HG03342 (cell line): ENCODE measurements around the gene PLTP.
A peak's percentile ranks its signal among the peaks of the same experiment; 100 is the strongest.
"Not testable (repeated sequence)": the region's sequence is repeated elsewhere in the genome, so short reads cannot be mapped to it uniquely, and the experiment has no call there.

Source experiments
- ATAC-seq: cut with Tn5 transposase; IDR thresholded peaks from one replicate; pipeline ENCODE4 v1.9.1; 2021; ENCODE audit warnings: mild to moderate bottlenecking, moderate library complexity; ENCODE audit not compliant: unreplicated experiment

The PLTP gene

DNA sequence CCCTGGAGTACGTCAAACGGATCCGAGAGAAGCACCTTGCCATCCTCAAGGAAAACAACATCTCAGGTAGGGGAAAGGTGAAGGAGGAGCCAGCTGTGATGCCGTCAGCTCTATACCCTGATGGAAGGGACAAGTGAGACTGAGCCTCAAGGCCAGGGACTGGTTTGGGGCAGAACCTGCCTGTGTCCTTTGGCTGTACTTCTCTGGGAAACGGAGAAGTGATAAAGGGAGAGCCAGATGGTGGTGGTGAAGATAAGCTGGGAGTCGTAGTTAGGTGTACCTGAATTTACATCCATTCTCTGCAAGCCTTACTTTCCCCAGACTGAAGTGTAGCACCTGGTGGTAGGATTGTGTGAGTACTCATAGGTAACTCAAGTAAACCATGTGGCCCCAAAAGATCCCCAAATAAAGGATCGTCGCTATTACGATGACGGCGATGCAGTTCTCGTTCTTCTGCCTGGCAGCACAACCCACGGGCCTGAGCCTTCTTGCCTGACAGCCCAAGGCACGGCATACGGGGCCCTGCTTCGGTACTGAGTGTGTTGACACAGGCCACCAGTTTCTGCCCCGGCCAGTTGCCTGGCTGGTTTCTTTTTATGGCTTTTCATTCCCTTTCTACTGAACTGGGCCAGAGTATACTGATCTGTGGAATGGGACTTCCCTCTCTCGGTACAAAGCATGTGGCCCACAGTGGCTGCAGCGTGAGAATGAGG, 33.2 kb upstream of the PLTP start:
- ATAC-seq, result no peak

GRCh38 chr20:45944151-45944964, 32.4 kb upstream of the PLTP start:
- ATAC-seq, result no peak

DNA sequence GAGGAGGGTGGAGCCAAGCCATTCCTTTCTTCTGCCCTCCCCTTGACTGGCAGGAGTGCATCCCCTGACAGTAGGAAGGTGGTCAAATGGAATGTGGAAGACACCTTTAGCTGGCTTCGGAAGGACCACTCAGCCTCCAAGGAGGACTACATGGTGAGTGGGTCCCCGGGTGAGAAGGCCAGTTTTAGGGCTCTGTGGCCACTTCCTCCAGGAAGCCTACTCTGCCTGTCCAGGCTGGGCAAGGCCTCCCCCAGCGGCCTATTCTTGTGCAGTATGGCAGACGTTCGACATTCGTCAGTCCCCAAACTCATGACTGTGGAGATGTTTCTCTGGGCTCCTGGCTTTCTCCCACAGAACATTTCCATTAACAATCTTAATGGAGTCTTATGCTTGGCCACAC, 31.7 kb upstream of the PLTP start:
- ATAC-seq, result no peak

DNA sequence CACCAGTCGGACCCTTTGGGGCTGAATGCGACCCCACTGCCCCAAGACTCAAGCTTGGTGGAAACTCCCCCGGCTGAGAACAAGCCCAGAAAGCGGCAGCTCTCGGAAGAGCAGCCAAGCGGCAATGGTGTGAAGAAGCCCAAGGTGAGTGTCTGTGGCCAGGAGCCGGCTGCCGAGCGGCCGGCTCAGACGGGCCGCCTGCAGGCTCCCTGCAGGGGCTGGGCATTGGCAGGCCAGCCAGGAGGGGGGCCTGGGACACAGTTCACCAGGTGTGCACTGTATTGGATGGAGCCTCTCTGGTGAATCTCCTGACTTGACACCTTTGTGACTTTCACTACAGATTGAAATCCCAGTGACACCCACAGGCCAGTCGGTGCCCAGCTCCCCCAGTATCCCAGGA, 28.5 kb upstream of the PLTP start:
- no peak for ATAC-seq

GRCh38 chr20:45940053-45940452, 28.1 kb upstream of the PLTP start:
- no peak for ATAC-seq

- ATAC-seq, result no peak
These were observed 26.9 kb upstream of the PLTP start for GRCh38 chr20:45938727-45939438.

GRCh38 chr20:45937765-45938164, 25.8 kb upstream of the PLTP start:
- no peak for ATAC-seq

GRCh38 chr20:45935416-45936046, 23.6 kb upstream of the PLTP start:
- no peak for ATAC-seq

DNA sequence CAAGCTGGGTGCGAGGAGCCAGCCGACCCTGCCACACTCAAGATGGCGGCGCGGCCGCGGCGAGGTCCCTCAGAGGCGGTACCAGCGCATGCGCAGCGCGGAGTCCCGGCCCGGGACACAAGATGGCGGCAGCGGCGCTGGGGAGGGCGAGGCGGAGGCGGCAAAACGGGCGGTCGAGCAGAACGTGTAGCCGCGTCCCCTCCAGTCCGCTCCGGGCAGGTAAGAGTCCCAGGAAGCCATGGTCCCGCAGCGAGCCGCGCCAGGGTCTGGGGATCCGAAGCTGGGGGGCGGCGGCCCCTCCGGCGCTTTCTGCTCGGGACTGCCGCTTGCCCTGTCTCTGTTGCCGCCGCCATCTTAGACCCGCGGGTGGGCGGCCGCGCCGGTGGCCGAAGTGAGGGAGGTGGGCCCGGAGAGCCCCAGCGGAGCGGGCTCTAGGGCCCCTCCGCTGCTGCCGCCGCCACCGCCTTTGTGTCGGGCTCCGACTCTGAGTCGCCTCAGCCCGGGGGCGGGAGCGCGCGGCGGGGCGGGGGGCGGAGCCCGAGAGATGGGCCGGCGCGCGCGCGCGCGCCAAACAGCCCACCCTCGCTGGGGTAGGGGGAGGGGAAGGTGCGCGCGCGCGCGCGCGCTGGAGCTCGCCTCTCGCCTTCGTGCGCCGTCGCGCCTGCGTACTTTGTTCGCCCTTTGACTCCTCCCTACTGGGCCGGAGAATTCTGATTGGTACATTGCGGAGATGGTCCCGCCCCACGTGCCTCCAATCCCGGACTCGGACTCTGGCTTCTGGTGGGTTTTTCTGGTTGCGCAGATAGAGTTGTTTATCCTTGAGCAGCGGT, 22.8 kb upstream of the PLTP start, which contains the start of gene PCIF1:
PCIF1 (plus strand) TSS at position 98 of the 830 bp plus-strand sequence. CDS start 4,317 bp downstream, outside the sequence.
- ATAC-seq, result peak; percentile 73

GRCh38 chr20:45934046-45934585, 22.2 kb upstream of the PLTP start:
- ATAC-seq, result peak; percentile 2

DNA sequence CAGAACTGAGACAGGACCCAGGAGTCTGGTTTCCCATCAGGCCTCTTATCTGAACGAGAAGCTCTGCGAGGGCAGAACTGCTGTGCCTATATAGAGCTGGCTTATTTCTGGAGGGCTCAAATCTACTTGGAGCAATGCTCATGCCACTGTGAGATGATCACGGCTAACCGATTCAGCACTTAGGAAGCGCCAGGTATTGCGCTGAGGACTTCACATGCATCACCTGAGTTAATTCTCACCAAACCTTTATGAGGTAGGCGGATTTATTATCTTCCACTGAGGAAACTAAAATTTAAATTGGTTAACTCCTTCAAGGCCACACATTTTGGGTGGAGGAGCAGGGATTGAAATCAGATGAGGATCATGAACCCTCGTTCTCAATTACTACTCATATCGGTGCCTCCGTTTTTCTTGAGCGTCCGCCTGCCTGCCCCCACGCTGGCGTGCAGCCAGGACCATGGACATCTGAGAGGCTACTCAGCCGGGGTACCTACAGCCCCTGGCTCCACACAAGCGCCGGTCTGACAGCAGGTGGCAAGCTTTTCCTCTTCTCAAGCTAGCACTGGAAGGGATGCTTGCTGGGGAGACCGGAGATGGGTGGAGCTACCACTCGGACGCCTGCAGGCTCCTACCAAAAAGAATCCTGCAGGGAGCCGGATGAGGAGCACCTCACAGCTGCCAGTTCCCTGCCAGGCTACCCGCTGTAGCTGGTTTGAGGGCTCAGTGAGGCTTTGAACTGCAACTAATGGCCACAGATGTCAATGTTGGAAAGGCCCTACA, 21.5 kb upstream of the PLTP start:
- ATAC-seq, result no peak

DNA sequence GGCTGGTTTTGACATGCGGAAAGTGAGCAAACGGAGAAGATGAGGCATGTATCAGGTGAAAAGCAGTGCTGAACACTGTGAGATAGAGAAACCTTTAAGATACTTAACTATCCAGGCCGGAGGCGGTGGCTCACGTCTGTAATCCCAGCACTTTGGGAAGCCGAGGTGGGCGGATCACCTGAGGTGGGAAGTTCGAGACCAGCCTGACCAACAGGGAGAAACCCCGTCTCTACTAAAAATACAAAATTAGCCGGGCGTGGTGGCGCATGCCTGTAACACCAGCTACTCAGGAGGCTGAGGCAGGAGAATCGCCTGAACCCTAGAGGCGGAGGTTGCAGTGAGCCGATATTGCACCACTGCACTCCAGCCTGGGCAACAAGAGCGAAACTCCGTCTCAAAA, 19.7 kb upstream of the PLTP start:
- not testable (repeated sequence) for ATAC-seq

DNA sequence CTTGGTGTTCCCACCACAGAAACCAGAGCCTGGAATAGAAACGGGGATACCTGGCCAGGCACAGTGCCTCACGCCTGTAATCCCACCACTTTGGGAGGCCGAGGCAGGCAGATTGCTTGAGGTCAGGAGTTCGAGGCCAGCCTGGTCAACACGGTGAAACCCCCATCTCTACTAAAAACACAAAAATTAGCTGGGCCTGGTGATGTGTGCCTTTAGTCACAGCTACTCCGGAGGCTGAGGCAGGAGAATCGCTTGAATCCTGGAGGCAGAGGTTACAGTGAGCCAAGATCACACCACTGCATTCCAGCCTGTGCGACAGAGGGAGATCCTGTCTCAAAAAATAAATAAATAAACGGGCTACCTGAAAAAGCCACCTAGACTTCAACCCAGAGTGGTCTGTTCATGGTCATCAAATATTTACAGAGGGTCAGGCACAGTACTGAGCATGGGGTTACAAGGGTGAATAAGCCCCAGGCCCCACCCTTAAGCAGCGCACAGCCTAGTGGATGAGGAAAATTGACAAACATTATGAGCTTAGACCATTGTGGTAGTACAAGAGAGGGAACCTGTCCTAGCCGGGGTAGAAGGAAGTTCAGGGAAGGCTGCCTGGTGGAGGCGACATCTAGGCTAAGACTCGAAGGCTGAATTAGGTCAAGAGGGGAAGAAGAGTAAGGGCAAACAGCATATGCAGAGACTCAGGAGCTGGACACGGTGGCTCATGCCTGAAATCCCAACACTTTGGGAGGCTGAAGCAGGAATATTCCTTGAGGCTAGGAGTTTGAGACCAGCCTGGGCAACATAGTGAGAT, 15.3 kb upstream of the PLTP start:
- ATAC-seq, result no peak

DNA sequence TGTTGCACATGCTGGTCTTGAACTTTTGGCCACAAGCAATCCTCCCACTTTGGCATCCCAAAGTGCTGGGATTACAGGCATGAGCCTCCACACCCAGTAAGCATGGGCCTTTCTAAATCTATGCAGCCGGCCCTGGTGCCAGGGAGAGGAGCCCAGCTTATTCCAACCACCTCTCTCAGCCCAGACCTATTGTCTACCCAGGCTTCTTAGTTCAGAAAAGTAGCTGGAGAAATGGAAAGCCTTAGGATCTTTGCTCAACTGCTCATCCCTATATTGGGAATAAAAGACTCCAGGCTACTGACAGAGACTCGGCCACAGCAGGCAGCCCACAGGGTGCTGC, 14.7 kb upstream of the PLTP start:
- no peak for ATAC-seq

GRCh38 chr20:45925821-45926506, 14.0 kb upstream of the PLTP start:
- no peak for ATAC-seq

- ATAC-seq, result no peak
These were observed 12.7 kb upstream of the PLTP start for GRCh38 chr20:45924391-45925261.
